Erythroblast (primary cell): ENCODE data around the gene LSS.

ENCODE experiments used
- GATA1 ChIP-seq: IDR thresholded peaks from 2 replicates; pipeline ENCODE4 v1.6.1; 2011; ENCODE audit warnings: low read depth, mild to moderate bottlenecking, control low read depth, low read length, moderate library complexity
- POLR2A ChIP-seq: IDR thresholded peaks from 2 replicates; pipeline ENCODE4 v1.6.1; 2011; ENCODE audit warnings: mild to moderate bottlenecking, low read length

GRCh38 chr21:46141767-46142581 lies 86.6 kb downstream of the LSS start:
- no peak for TF ChIP-seq POLR2A
- no peak for TF ChIP-seq GATA1
